ENCODE results near the gene PITPNC1.
A peak's percentile ranks its signal among the peaks of the same experiment; 100 is the strongest.
"Not testable (repeated sequence)": the region's sequence is repeated elsewhere in the genome, so short reads cannot be mapped to it uniquely, and the experiment has no call there.

Gene PITPNC1

GRCh38 chr17:67491681-67492024, 114.6 kb downstream of the PITPNC1 start:
- DNase-seq, result no peak

GRCh38 chr17:67492251-67492740, 115.2 kb downstream of the PITPNC1 start:
- DNase-seq, result no peak

GRCh38 chr17:67492824-67493517, 115.9 kb downstream of the PITPNC1 start:
- peak; percentile 16 for DNase-seq

- no peak for DNase-seq
Measured at GRCh38 chr17:67493812-67494211, 116.7 kb downstream of the PITPNC1 start.

GRCh38 chr17:67495534-67495933, 118.5 kb downstream of the PITPNC1 start:
- DNase-seq, result not testable (repeated sequence)

- peak; percentile 84 for DNase-seq
Measured at GRCh38 chr17:67496286-67496685, 119.2 kb downstream of the PITPNC1 start.

GRCh38 chr17:67499685-67500084, 122.6 kb downstream of the PITPNC1 start:
- DNase-seq, result no peak

- no peak for DNase-seq
Measured at GRCh38 chr17:67500261-67500660, 123.2 kb downstream of the PITPNC1 start.

GRCh38 chr17:67500677-67501300, 123.7 kb downstream of the PITPNC1 start:
- no peak for DNase-seq

- no peak for DNase-seq
Measured at GRCh38 chr17:67502151-67502550, 125.1 kb downstream of the PITPNC1 start.

- no peak for DNase-seq
Measured at GRCh38 chr17:67503184-67503583, 126.1 kb downstream of the PITPNC1 start.

- DNase-seq, result no peak
Measured at GRCh38 chr17:67503739-67504138, 126.7 kb downstream of the PITPNC1 start.

- DNase-seq, result no peak
Measured at GRCh38 chr17:67504182-67504581, 127.1 kb downstream of the PITPNC1 start.

- no peak for DNase-seq
Measured at GRCh38 chr17:67506966-67507365, 129.9 kb downstream of the PITPNC1 start.

- no peak for DNase-seq
Measured at GRCh38 chr17:67509390-67510287, 132.6 kb downstream of the PITPNC1 start.

- no peak for DNase-seq
Measured at GRCh38 chr17:67511012-67511411, 133.9 kb downstream of the PITPNC1 start.

GRCh38 chr17:67511804-67512203, 134.7 kb downstream of the PITPNC1 start:
- DNase-seq, result no peak

GRCh38 chr17:67514998-67515397, 137.9 kb downstream of the PITPNC1 start:
- no peak for DNase-seq

GRCh38 chr17:67515490-67516083, 138.5 kb downstream of the PITPNC1 start:
- DNase-seq, result no peak

- DNase-seq, result not testable (repeated sequence)
Measured at GRCh38 chr17:67516571-67516970, 139.5 kb downstream of the PITPNC1 start.

- no peak for DNase-seq
Measured at GRCh38 chr17:67517325-67517724, 140.2 kb downstream of the PITPNC1 start.

- DNase-seq, result no peak
Measured at GRCh38 chr17:67518876-67519275, 141.8 kb downstream of the PITPNC1 start.

GRCh38 chr17:67519801-67520251, 142.7 kb downstream of the PITPNC1 start:
- DNase-seq, result peak; percentile 53
